ENCODE data around the gene NEURL1.

Gene NEURL1

DNA sequence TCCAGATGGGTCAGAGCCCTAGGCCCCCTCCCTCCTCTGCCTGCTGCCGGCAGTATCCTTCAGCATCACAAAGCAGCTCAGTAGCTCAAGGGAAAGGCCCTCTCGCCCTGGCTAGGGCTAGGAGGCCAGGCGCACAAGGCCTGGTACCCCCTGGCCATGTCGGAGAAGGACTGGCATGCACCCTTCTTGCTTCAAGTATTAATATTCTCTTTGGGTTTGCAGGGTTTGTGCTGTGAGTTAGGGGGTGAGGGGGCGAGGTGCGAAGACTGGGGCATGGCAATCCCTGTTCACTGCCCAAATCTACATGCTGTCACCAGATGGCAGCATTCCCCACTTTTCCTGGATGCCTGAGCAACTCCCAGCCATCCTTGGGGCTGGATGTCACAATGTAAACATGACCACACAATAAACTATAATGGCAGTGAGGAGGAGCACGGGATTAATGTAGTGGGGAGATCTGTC, 105.2 kb downstream of the NEURL1 start:
- Histone ChIP-seq H3K36me3 (replicated peaks in 1 of 2; ENCODE audit: control insufficient read depth in 2 of 2, insufficient read depth in 2 of 2, low read length in 2 of 2) (peaks cover 5 to 13% of the 10 kb centered on the region in 2 donors), H3K4me3 (ENCODE audit: low read length in 2 of 2) (no peak overlapping the region), H3K9ac (ENCODE audit: low read depth, low read length, poor library complexity) (no peak overlapping the region), H2BK120ac (ENCODE audit: low read depth, low read length) (no peak overlapping the region), H4K8ac (ENCODE audit: low read depth, low read length) (no peak overlapping the region), H4K91ac (ENCODE audit: low read depth, low read length, poor library complexity) (no peak overlapping the region), H3K79me1 (ENCODE audit: low read depth, low read length) (peaks cover 1% of the 10 kb centered on the region), H2AFZ (ENCODE audit: low read length) (peak overlapping the region; percentile 2), H3K27me3 (ENCODE audit: control insufficient read depth in 3 of 3, insufficient read depth in 3 of 3, low read depth in 1 of 3, low read length in 3 of 3) (no peaks in the 10 kb centered on the region), H3K4ac (ENCODE audit: low read length) (no peak overlapping the region), H2BK12ac (ENCODE audit: low read length) (no peak overlapping the region), H2BK5ac (ENCODE audit: low read length) (no peak overlapping the region), H3K4me2 (ENCODE audit: insufficient read depth, low read length, poor library complexity, severe bottlenecking) (no peak overlapping the region), H3K9me3 (replicated peaks in 1 of 2; ENCODE audit: control insufficient read depth in 2 of 2, insufficient read depth in 1 of 2, low read depth in 1 of 2, low read length in 2 of 2) (no peaks in the 10 kb centered on the region), H3K27ac (replicated peaks; ENCODE audit: low read length) (no peak overlapping the region), H2AK5ac (ENCODE audit: low read depth, low read length) (no peak overlapping the region), H3K23ac (ENCODE audit: low read depth, low read length, poor library complexity) (no peak overlapping the region), H2BK15ac (ENCODE audit: low read length) (no peak overlapping the region), H3K4me1 (ENCODE audit: control insufficient read depth in 2 of 2, insufficient read depth in 1 of 2, low read depth in 1 of 2, low read length in 2 of 2) (peaks cover 0 to 1% of the 10 kb centered on the region in 2 donors), H3K14ac (ENCODE audit: low read length) (no peak overlapping the region), H3K18ac (ENCODE audit: low read length) (peak overlapping the region; percentile 69)
- DNase-seq (ENCODE audit: low spot score), result peak; percentile 70
- WGBS, 2 donors (ENCODE audit: extremely low coverage in 2 of 2, insufficient read length in 2 of 2, insufficient replicate concordance in 1 of 2), result no CpG with 5 or more reads among the region's 7 CpGs

DNA sequence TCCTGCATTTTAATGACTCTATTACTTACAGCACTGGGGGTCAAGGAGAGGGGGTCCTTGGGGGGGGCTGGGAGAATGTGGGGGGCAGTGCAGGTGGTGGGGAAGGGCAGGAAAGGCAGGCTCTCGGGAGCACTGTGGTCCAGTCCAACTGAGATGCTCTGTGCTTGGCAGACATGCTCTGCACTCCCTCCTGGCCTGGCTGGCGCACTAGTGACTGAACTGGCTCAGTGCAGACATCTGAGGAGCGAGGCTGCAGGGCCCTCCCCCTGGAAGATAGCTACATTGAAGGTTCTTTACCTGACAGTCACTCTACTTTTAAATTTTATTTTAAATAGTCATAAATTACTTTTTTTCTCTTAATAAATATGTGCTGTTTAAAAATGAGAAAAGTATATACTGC, 105.7 kb downstream of the NEURL1 start:
- H3K27me3 ChIP-seq (ENCODE audit: control insufficient read depth in 3 of 3, insufficient read depth in 3 of 3, low read depth in 1 of 3, low read length in 3 of 3), result no peaks in the 10 kb centered on the region
- peak overlapping the region; percentile 33 for H3K18ac ChIP-seq (ENCODE audit: low read length)
- WGBS, 2 donors (ENCODE audit: extremely low coverage in 2 of 2, insufficient read length in 2 of 2, insufficient replicate concordance in 1 of 2), result no CpG with 5 or more reads among the region's 3 CpGs
- H2AFZ ChIP-seq (ENCODE audit: low read length), result peak overlapping the region; percentile 2
- no peak overlapping the region for H4K91ac ChIP-seq (ENCODE audit: low read depth, low read length, poor library complexity)
- no peak overlapping the region for H3K27ac ChIP-seq (replicated peaks; ENCODE audit: low read length)
- H2BK15ac ChIP-seq (ENCODE audit: low read length), result peak overlapping the region; percentile 20
- no peak overlapping the region for H3K14ac ChIP-seq (ENCODE audit: low read length)
- no peak overlapping the region for H3K23ac ChIP-seq (ENCODE audit: low read depth, low read length, poor library complexity)
- no peak overlapping the region for H3K4ac ChIP-seq (ENCODE audit: low read length)
- H2BK120ac ChIP-seq (ENCODE audit: low read depth, low read length), result no peak overlapping the region
- H3K36me3 ChIP-seq (replicated peaks in 1 of 2; ENCODE audit: control insufficient read depth in 2 of 2, insufficient read depth in 2 of 2, low read length in 2 of 2), result peaks cover 5 to 13% of the 10 kb centered on the region in 2 donors
- H3K9me3 ChIP-seq (replicated peaks in 1 of 2; ENCODE audit: control insufficient read depth in 2 of 2, insufficient read depth in 1 of 2, low read depth in 1 of 2, low read length in 2 of 2), result no peaks in the 10 kb centered on the region
- no peak overlapping the region for H3K4me2 ChIP-seq (ENCODE audit: insufficient read depth, low read length, poor library complexity, severe bottlenecking)
- H2BK12ac ChIP-seq (ENCODE audit: low read length), result no peak overlapping the region
- H3K4me3 ChIP-seq (ENCODE audit: low read length in 2 of 2), result no peak overlapping the region
- no peak overlapping the region for H2BK5ac ChIP-seq (ENCODE audit: low read length)
- DNase-seq (ENCODE audit: low spot score), result no peak
- H2AK5ac ChIP-seq (ENCODE audit: low read depth, low read length), result no peak overlapping the region
- H3K79me1 ChIP-seq (ENCODE audit: low read depth, low read length), result peaks cover 1% of the 10 kb centered on the region
- H3K4me1 ChIP-seq (ENCODE audit: control insufficient read depth in 2 of 2, insufficient read depth in 1 of 2, low read depth in 1 of 2, low read length in 2 of 2), result peaks cover 0 to 1% of the 10 kb centered on the region in 2 donors
- H4K8ac ChIP-seq (ENCODE audit: low read depth, low read length), result no peak overlapping the region
- H3K9ac ChIP-seq (ENCODE audit: low read depth, low read length, poor library complexity), result peak overlapping the region; percentile 26

DNA sequence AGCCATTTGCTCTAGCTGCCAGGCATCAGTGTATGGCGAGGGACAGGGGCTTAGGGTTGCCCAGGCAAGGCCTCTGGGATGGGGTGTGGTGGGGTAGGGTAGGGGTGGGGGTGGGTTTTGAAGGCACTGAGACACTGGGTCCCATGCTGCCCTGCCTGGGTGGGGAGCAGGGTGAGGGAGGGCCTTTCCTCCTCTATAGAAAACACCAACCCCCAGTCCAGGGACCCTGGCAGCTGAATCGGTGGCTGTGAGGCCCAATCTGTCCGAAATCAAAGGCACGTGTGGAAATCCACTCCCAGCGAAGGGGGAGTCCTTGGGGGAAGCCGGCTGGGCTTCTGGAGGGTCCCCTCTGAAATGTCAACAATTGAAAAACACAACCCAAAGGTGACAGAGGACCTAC, 106.4 kb downstream of the NEURL1 start:
- Histone ChIP-seq H2AFZ (ENCODE audit: low read length) (no peak overlapping the region), H2BK15ac (ENCODE audit: low read length) (no peak overlapping the region), H3K4me2 (ENCODE audit: insufficient read depth, low read length, poor library complexity, severe bottlenecking) (no peak overlapping the region), H3K4me3 (ENCODE audit: low read length in 2 of 2) (no peak overlapping the region), H2BK5ac (ENCODE audit: low read length) (no peak overlapping the region), H3K23ac (ENCODE audit: low read depth, low read length, poor library complexity) (no peak overlapping the region), H3K27me3 (ENCODE audit: control insufficient read depth in 3 of 3, insufficient read depth in 3 of 3, low read depth in 1 of 3, low read length in 3 of 3) (no peaks in the 10 kb centered on the region), H3K14ac (ENCODE audit: low read length) (no peak overlapping the region), H3K9me3 (replicated peaks in 1 of 2; ENCODE audit: control insufficient read depth in 2 of 2, insufficient read depth in 1 of 2, low read depth in 1 of 2, low read length in 2 of 2) (no peaks in the 10 kb centered on the region), H2BK120ac (ENCODE audit: low read depth, low read length) (no peak overlapping the region), H3K4me1 (ENCODE audit: control insufficient read depth in 2 of 2, insufficient read depth in 1 of 2, low read depth in 1 of 2, low read length in 2 of 2) (peaks cover 0 to 1% of the 10 kb centered on the region in 2 donors), H3K4ac (ENCODE audit: low read length) (no peak overlapping the region), H3K79me1 (ENCODE audit: low read depth, low read length) (peaks cover 1% of the 10 kb centered on the region), H2BK12ac (ENCODE audit: low read length) (no peak overlapping the region), H3K36me3 (replicated peaks in 1 of 2; ENCODE audit: control insufficient read depth in 2 of 2, insufficient read depth in 2 of 2, low read length in 2 of 2) (peaks cover 5 to 13% of the 10 kb centered on the region in 2 donors), H4K8ac (ENCODE audit: low read depth, low read length) (no peak overlapping the region), H4K91ac (ENCODE audit: low read depth, low read length, poor library complexity) (no peak overlapping the region), H3K18ac (ENCODE audit: low read length) (no peak overlapping the region), H2AK5ac (ENCODE audit: low read depth, low read length) (no peak overlapping the region), H3K27ac (replicated peaks; ENCODE audit: low read length) (no peak overlapping the region), H3K9ac (ENCODE audit: low read depth, low read length, poor library complexity) (no peak overlapping the region)
- no CpG with 5 or more reads among the region's 6 CpGs for WGBS, 2 donors (ENCODE audit: extremely low coverage in 2 of 2, insufficient read length in 2 of 2, insufficient replicate concordance in 1 of 2)
- DNase-seq (ENCODE audit: low spot score), result no peak

DNA sequence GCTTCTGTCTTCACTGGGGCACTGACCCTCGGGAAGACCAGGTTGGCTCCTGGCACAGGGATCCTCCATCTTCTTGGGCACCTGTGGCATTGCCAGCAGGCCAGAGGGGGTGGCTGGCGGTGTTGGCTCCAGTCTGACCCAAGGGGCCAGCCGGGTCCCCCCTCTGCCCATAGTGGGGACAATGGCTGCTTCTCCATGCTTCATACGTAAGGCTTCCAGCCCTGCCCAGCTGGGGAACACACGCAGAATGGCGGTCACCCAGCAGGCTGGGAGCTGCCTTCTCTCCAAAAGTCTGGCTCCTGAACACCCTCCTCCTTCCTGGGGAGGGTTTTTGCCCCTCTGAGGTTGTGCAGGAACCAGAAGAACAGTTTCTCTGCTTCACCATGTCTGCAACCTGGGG, 106.8 kb downstream of the NEURL1 start:
- no peak overlapping the region for H2BK12ac ChIP-seq (ENCODE audit: low read length)
- no peaks in the 10 kb centered on the region for H3K27me3 ChIP-seq (ENCODE audit: control insufficient read depth in 3 of 3, insufficient read depth in 3 of 3, low read depth in 1 of 3, low read length in 3 of 3)
- H3K18ac ChIP-seq (ENCODE audit: low read length), result no peak overlapping the region
- no peak overlapping the region for H4K91ac ChIP-seq (ENCODE audit: low read depth, low read length, poor library complexity)
- H3K36me3 ChIP-seq (replicated peaks in 1 of 2; ENCODE audit: control insufficient read depth in 2 of 2, insufficient read depth in 2 of 2, low read length in 2 of 2), result peaks cover 5 to 13% of the 10 kb centered on the region in 2 donors
- H3K4me2 ChIP-seq (ENCODE audit: insufficient read depth, low read length, poor library complexity, severe bottlenecking), result no peak overlapping the region
- H3K9ac ChIP-seq (ENCODE audit: low read depth, low read length, poor library complexity), result no peak overlapping the region
- H3K14ac ChIP-seq (ENCODE audit: low read length), result no peak overlapping the region
- H4K8ac ChIP-seq (ENCODE audit: low read depth, low read length), result no peak overlapping the region
- peaks cover 1% of the 10 kb centered on the region for H3K79me1 ChIP-seq (ENCODE audit: low read depth, low read length)
- no peak overlapping the region for H2AK5ac ChIP-seq (ENCODE audit: low read depth, low read length)
- no peak overlapping the region for H2BK5ac ChIP-seq (ENCODE audit: low read length)
- H3K4ac ChIP-seq (ENCODE audit: low read length), result no peak overlapping the region
- no peak overlapping the region for H3K4me3 ChIP-seq (ENCODE audit: low read length in 2 of 2)
- no peak overlapping the region for H2BK120ac ChIP-seq (ENCODE audit: low read depth, low read length)
- H2AFZ ChIP-seq (ENCODE audit: low read length), result no peak overlapping the region
- no CpG with 5 or more reads among the region's 6 CpGs for whole genome bisulfite sequencing, 2 donors (ENCODE audit: extremely low coverage in 2 of 2, insufficient read length in 2 of 2, insufficient replicate concordance in 1 of 2)
- peaks cover 0 to 1% of the 10 kb centered on the region in 2 donors for H3K4me1 ChIP-seq (ENCODE audit: control insufficient read depth in 2 of 2, insufficient read depth in 1 of 2, low read depth in 1 of 2, low read length in 2 of 2)
- no peaks in the 10 kb centered on the region for H3K9me3 ChIP-seq (replicated peaks in 1 of 2; ENCODE audit: control insufficient read depth in 2 of 2, insufficient read depth in 1 of 2, low read depth in 1 of 2, low read length in 2 of 2)
- H3K27ac ChIP-seq (replicated peaks; ENCODE audit: low read length), result no peak overlapping the region
- DNase-seq (ENCODE audit: low spot score), result no peak
- H3K23ac ChIP-seq (ENCODE audit: low read depth, low read length, poor library complexity), result no peak overlapping the region
- H2BK15ac ChIP-seq (ENCODE audit: low read length), result no peak overlapping the region

Measured in neuronal stem cell (in vitro differentiated cells).